K562 (cell line): ENCODE data around the gene LBHD2. TPM values are rescaled to one million over a fixed set of nuclear protein-coding genes. Genes with fewer than 3 reads are reported as not detected.

Source experiments
- ATAC-seq: fragments of 200-7000 bp; cut with Tn5 transposase; 3 replicates; pipeline ENCODE4 v1.9.1; 2020; ENCODE audit warnings: moderate library complexity
- BruUV-seq: library from RNA; stranded (reverse); fragments of 400-500 nt; replicated peaks from 2 replicates; lab custom pipeline; 2021; lab: Mats Ljungman, UMichigan
- CTCF ChIA-PET: fragments of 300-600 bp; formaldehyde crosslinking; extraction: SDS; loops from one replicate; lab custom pipeline; 2021; ENCODE audit warnings: low intra/inter-chr PET ratio; lab: Yijun Ruan, JAX
- POLR2A ChIA-PET: fragments of 300-600, 350-650 bp; sonication (Branson Sonifier 250); formaldehyde crosslinking; extraction: SDS; loops from one replicate; lab custom pipeline; 2021; ENCODE audit warnings: antibody characterized with exemption, inconsistent platforms; lab: Yijun Ruan, JAX
- DNase-seq, 4 experiments: peaks; one replicate each; pipeline versions ENCODE4 v3.0.0 to v3.0.0-alpha.2; 2011 to 2018; ENCODE audit warnings: low spot score in 3 of 4, mixed read lengths in 3 of 4; ENCODE audit errors: extremely low read depth in 1 of 4
- FAIRE-seq: peaks from 2 replicates; lab custom pipeline; 2011; peaks lifted over from hg19 to GRCh38; lab: Jason Lieb, UNC
- H2AFZ ChIP-seq: 2 replicates; pipeline ENCODE4 v1.6.0; 2011; ENCODE audit warnings: low read depth, low read length, control low read depth, inconsistent platforms
- H3K27ac ChIP-seq: fragments of 200-600 bp; 3 replicates; pipeline ENCODE4 v1.8.0; 2011; ENCODE audit warnings: low read depth, mild to moderate bottlenecking, control low read depth, inconsistent platforms, low read length, moderate library complexity, mixed read lengths; ENCODE audit errors: extremely low read depth
- H3K27me3 ChIP-seq, 2 experiments: fragments of 300-600 bp in 1 of 2; 2 replicates in 1 of 2; 3 replicates in 1 of 2; pipeline versions ENCODE4 v1.6.0 to v1.8.0; 2011; ENCODE audit warnings: inconsistent platforms in 2 of 2, low read length in 2 of 2, mild to moderate bottlenecking in 1 of 2, mixed read lengths in 1 of 2, moderate library complexity in 1 of 2; ENCODE audit not compliant: control insufficient read depth in 2 of 2, insufficient read depth in 2 of 2
- H3K36me3 ChIP-seq: fragments of 300-600 bp; 3 replicates; pipeline ENCODE4 v1.8.0; 2011; ENCODE audit warnings: mild to moderate bottlenecking, low read length, inconsistent platforms; ENCODE audit not compliant: control insufficient read depth, insufficient read depth
- H3K4me1 ChIP-seq, 2 experiments: fragments of 200-600 bp in 1 of 2; replicated peaks in 1 of 2; 2 replicates in 1 of 2; 3 replicates in 1 of 2; pipeline versions ENCODE4 v1.5.1 to v1.8.0; 2011; ENCODE audit warnings: inconsistent platforms in 2 of 2, low read length in 2 of 2, mild to moderate bottlenecking in 1 of 2, mixed read lengths in 1 of 2, moderate library complexity in 1 of 2; ENCODE audit not compliant: control insufficient read depth in 2 of 2, insufficient read depth in 2 of 2
- H3K4me2 ChIP-seq: 2 replicates; pipeline ENCODE4 v1.6.1; 2011; ENCODE audit warnings: low read length, control low read depth, inconsistent platforms, mixed read lengths; ENCODE audit not compliant: insufficient read depth
- H3K4me3 ChIP-seq: fragments of 200-600 bp; sonication (generic), shearing (Covaris generic); 2 replicates; pipeline ENCODE4 v1.5.1; 2016; ENCODE audit warnings: control low read depth, inconsistent platforms
- H3K79me2 ChIP-seq: fragments of 200-600 bp; 3 replicates; pipeline ENCODE4 v1.8.0; 2011; ENCODE audit warnings: low read length, inconsistent platforms; ENCODE audit not compliant: control insufficient read depth, insufficient read depth
- H3K9ac ChIP-seq, 2 experiments: 2 replicates each; pipeline versions ENCODE4 v1.6.0 to v1.6.1; 2011; ENCODE audit warnings: low read depth in 2 of 2, low read length in 2 of 2, control low read depth in 1 of 2, inconsistent platforms in 1 of 2, mild to moderate bottlenecking in 1 of 2, mixed read lengths in 1 of 2; ENCODE audit not compliant: insufficient read depth in 1 of 2
- H3K9me1 ChIP-seq: one replicate; pipeline ENCODE4 v1.6.0; 2011; ENCODE audit warnings: inconsistent platforms, mild to moderate bottlenecking, low read length, moderate library complexity; ENCODE audit not compliant: control insufficient read depth, insufficient read depth
- H3K9me3 ChIP-seq: replicated peaks from 2 replicates; pipeline ENCODE4 v1.5.1; 2011; ENCODE audit warnings: low read depth, low read length, inconsistent platforms; ENCODE audit not compliant: control insufficient read depth, insufficient read depth
- H4K20me1 ChIP-seq: replicated peaks from 2 replicates; pipeline ENCODE4 v1.6.1; 2011; ENCODE audit warnings: low read length, inconsistent platforms, mixed read lengths; ENCODE audit not compliant: control insufficient read depth, insufficient read depth
- CCNT2 ChIP-seq: IDR thresholded peaks from 2 replicates; pipeline ENCODE4 v1.6.1; 2011; ENCODE audit warnings: borderline replicate concordance, low read depth, mild to moderate bottlenecking, moderate library complexity, mixed read lengths, low read length; ENCODE audit not compliant: insufficient read length; ENCODE audit errors: extremely low read depth
- NCOA2 ChIP-seq, 2 experiments: fragments of 450-650 bp; IDR thresholded peaks; 2 replicates each; pipeline ENCODE4 v1.6.1; 2018; ENCODE audit warnings: mild to moderate bottlenecking in 2 of 2, moderate library complexity in 1 of 2; ENCODE audit not compliant: partially characterized antibody in 2 of 2
- POLR2AphosphoS2 ChIP-seq: IDR thresholded peaks from 2 replicates; pipeline ENCODE4 v1.6.1; 2012; ENCODE audit warnings: low read length, improper control_type of control experiment
- POLR2G ChIP-seq: fragments of 200-400 bp; formaldehyde crosslinking; IDR thresholded peaks from 2 replicates; pipeline ENCODE4 v1.6.1; 2017; ENCODE audit warnings: low read depth, mild to moderate bottlenecking, antibody characterized with exemption, low read length, moderate library complexity
- PPARD ChIP-seq: fragments of 250-450 bp; sonication (Bioruptor Pico); IDR thresholded peaks from 2 replicates; pipeline ENCODE4 v1.8.0; 2022; ENCODE audit warnings: inconsistent platforms, mild to moderate bottlenecking, moderate library complexity
- RBFOX2 ChIP-seq: fragments of 200-400 bp; formaldehyde crosslinking; IDR thresholded peaks from 2 replicates; pipeline ENCODE4 v1.6.1; 2017; ENCODE audit warnings: low read depth, mild to moderate bottlenecking, low read length, moderate library complexity
- ZFPM2 ChIP-seq: fragments of 250-450 bp; sonication (Bioruptor Pico); IDR thresholded peaks from 2 replicates; pipeline ENCODE4 v1.5.1; 2022; ENCODE audit warnings: mild to moderate bottlenecking
- ZFX ChIP-seq: sonication (generic); formaldehyde crosslinking; IDR thresholded peaks from 2 replicates; pipeline ENCODE4 v1.8.0; 2022; ENCODE audit warnings: mild to moderate bottlenecking, missing genetic modification reagents, moderate library complexity
- ZNF584 ChIP-seq: fragments of 200-800 bp; sonication (Bioruptor generic); IDR thresholded peaks from 2 replicates; pipeline ENCODE4 v1.6.1; 2016; ENCODE audit warnings: low read depth, mild to moderate bottlenecking, missing genetic modification characterization, missing compliant biosample characterization
- ZNF77 ChIP-seq: fragments of 250-450 bp; sonication (Bioruptor Pico); IDR thresholded peaks from 2 replicates; pipeline ENCODE4 v1.5.0; 2020
- WGBS: fragments of 100-300 bp; shearing (Covaris generic); methylation state at CpG from one replicate; pipeline ENCODE4 v1.1.6; 2016; ENCODE audit warnings: low coverage, mixed read lengths; ENCODE audit not compliant: insufficient coverage; ENCODE audit errors: missing lambda C conversion rate; 5-methylcytosine and 5-hydroxymethylcytosine counted together
- in situ Hi-C: fragments of 300-500 bp; cut with MboI; formaldehyde crosslinking; loops from 4 replicates; pipeline ENCODE4 v1.15.0; 2018; ENCODE audit warnings: inconsistent platforms, mixed read lengths
- intact Hi-C: fragments of 100-400 bp; cut with micrococcal nuclease; formaldehyde crosslinking; loops from 2 replicates; pipeline ENCODE4 v1.14.2; 2022
- polyA plus RNA-seq, 8 experiments: library from polyadenylated mRNA; depleted of rRNA in 4 of 8; stranded (reverse) in 5 of 8; unstranded in 3 of 8; fragments of >200 nt; fragmentation: Nextera tagmentation in 2 of 8; fragmentation: Illumina TruSeq in 1 of 8; extraction: Ambion mirVana in 2 of 8; extraction: Trizol in 1 of 8; gene quantifications; 2 replicates each; pipeline versions ENCODE4 v1.2.1 to v1.2.3, GENCODE V29; 2011 to 2014; ENCODE audit warnings: inconsistent platforms in 1 of 8, missing spikeins in 1 of 8
- total RNA-seq, 7 experiments: library from RNA; depleted of rRNA in 6 of 7; stranded (reverse); fragments of >200 nt in 6 of 7; fragmentation: Illumina TruSeq in 2 of 7; extraction: Trizol in 2 of 7; gene quantifications; 2 replicates each; pipeline versions ENCODE4 v1.2.1 to v1.2.3, GENCODE V29; 2011 to 2021; ENCODE audit warnings: low replicate concordance in 1 of 7

LBHD2 gene
- total and polyA plus RNA-seq, 9 of the 15 experiments (the other 6 are each of a cell fraction or from before 2014, with no cell fraction given): not detected

GRCh38 chr14:103129301-103130016, 45.4 kb downstream of the LBHD2 start:
- no peak overlapping the region for H3K4me2 ChIP-seq
- H3K27me3 ChIP-seq: no peaks in the 10 kb centered on the region
- peak overlapping the region in 1 of 2 experiments; percentile 35; a peak in 1 of 4 replicates for H3K9ac ChIP-seq
- H3K4me3 ChIP-seq: no peak overlapping the region
- H3K9me1 ChIP-seq: no peaks in the 10 kb centered on the region
- intact Hi-C loops: no loop called here
- ATAC-seq (no peak), FAIRE-seq (no peak), DNase-seq (no peak)
- peaks cover 65% of the 10 kb centered on the region; the same call in 2 of the 3 replicates for H3K36me3 ChIP-seq
- in situ Hi-C loops: no loop called here
- CTCF ChIA-PET: no interaction called here
- H4K20me1 ChIP-seq: no peaks in the 10 kb centered on the region
- peaks cover 0 to 47% of the 10 kb centered on the region in 2 experiments; a peak in 3 of 5 replicates for H3K4me1 ChIP-seq
- no peaks in the 10 kb centered on the region for H3K9me3 ChIP-seq
- H3K27ac ChIP-seq: no peak overlapping the region
- no TSS peak for BruUV-seq
- H3K79me2 ChIP-seq: peaks cover 10% of the 10 kb centered on the region; the same call in 2 of the 3 replicates
- no peak overlapping the region for H2AFZ ChIP-seq
- WGBS: 89% methylated on average over 8 of the region's 12 CpGs
- POLR2A ChIA-PET: interaction anchor here (0.6 to 1.1 kb wide), 5 partner anchors 29 to 206 kb away, joined by 3 read pairs; no protein-coding TSS in a partner anchor
- no peak for TF ChIP-seq ZNF77
- no peak for TF ChIP-seq PPARD (CRISPR knock-in tag)
- TF ChIP-seq ZNF584: no peak
- TF ChIP-seq POLR2G: no peak
- TF ChIP-seq ZFX: no peak
- TF ChIP-seq CCNT2: peak; percentile 9
- no peak for TF ChIP-seq NCOA2 (IDR thresholded peaks at IDR 0.05; ENCODE audit: partially characterized antibody in 2 of 2)
- no peak for TF ChIP-seq ZFPM2 (CRISPR knock-in tag)
- no peak for TF ChIP-seq POLR2AphosphoS2
- 0 out of 2 replicates have a peak, but pooled peaks have one; percentile 25 for TF ChIP-seq RBFOX2
